Mucosa of descending colon (tissue), 3 donors: ENCODE data around the gene RAB3A. TPM values are rescaled to one million over a fixed set of nuclear protein-coding genes. Genes with fewer than 3 reads are reported as not detected.

ENCODE experiments used
- ATAC-seq: fragments of 200-7000 bp; cut with Tn5 transposase; one replicate; pipeline ENCODE4 v1.9.1; 2020; ENCODE audit warnings: mild to moderate bottlenecking, moderate library complexity
- DNase-seq, 3 donors: peaks; one replicate each; pipeline ENCODE4 v3.0.0-alpha.2; 2020
- H3K36me3 ChIP-seq: fragments of 200-600 bp; one replicate; pipeline ENCODE4 v1.8.0; 2021; ENCODE audit warnings: low read depth, mild to moderate bottlenecking
- H3K4me1 ChIP-seq: fragments of 200-600 bp; one replicate; pipeline ENCODE4 v1.8.0; 2021; ENCODE audit warnings: low read depth, mild to moderate bottlenecking
- H3K4me3 ChIP-seq: fragments of 200-600 bp; one replicate; pipeline ENCODE4 v1.8.0; 2021; ENCODE audit warnings: mild to moderate bottlenecking
- H3K9me3 ChIP-seq: fragments of 200-600 bp; one replicate; pipeline ENCODE4 v1.8.0; 2021; ENCODE audit warnings: mild to moderate bottlenecking
- intact Hi-C, 2 donors: fragments of 100-400 bp; cut with DNase I in 1 of 2; cut with micrococcal nuclease in 1 of 2; formaldehyde crosslinking; loops; one replicate each; pipeline versions ENCODE4 v1.11.0 to v1.11.1; 2022; cut with DNase I, micrococcal nuclease
- total RNA-seq, 3 donors: library from RNA; stranded (reverse); fragmentation: NEBNext Ultra II Directional in 2 of 3; extraction: Animal tissue kit (Norgen Biotek cat#: 25700) in 2 of 3; gene quantifications; one replicate each; pipeline versions ENCODE4 v1.2.1 to v1.2.4, GENCODE V29; 2021 to 2023
- TF ChIP-seq, protein P1 (sequence below): fragments of 200-600 bp; IDR thresholded peaks from one replicate; pipeline ENCODE4 v1.8.0; 2022; ENCODE audit warnings: antibody characterized with exemption, mild to moderate bottlenecking
- donor health status: DM: no; HTN: no; CAD: no; lungs with moderate emphysema.
- donor health status: DM: no; HTN: no; CAD: no.
- donor health status: DM: no; HTN: yes; CAD: no.

The RAB3A gene
- total RNA-seq, 3 donors from 2014 or later = 5.7 to 7.6 (median 6.8) TPM

DNA sequence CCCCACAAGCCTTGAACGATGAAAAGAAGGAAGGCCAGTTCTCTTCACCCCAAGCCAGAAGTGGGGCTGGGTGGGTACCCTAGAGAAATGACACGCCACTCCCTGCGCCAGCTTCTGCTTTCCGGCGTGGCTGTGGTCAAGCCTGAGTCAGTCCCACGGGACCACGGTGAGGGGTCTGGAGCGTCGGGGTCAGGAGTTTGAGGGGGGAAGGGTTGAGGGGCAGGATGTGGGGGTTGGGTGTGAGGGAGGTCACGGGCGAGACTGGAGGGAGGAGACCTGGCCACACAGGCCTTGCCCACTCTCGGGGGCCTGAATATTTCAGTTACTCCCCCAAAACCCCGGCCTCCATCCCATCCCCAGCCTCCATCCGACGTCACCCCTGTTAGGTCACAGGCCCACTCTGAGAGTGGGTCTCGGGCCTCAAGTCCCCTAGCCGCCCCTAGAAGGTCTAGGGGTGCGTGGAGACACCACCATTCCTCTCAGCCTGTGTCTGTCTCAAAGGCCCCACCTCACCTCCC lies 30.7 kb downstream of the RAB3A start:
- no peaks in the 10 kb centered on the region for H3K36me3 ChIP-seq
- intact Hi-C loops = no loop called here
- no peaks in the 10 kb centered on the region for H3K9me3 ChIP-seq
- TF ChIP-seq, protein P1, sequence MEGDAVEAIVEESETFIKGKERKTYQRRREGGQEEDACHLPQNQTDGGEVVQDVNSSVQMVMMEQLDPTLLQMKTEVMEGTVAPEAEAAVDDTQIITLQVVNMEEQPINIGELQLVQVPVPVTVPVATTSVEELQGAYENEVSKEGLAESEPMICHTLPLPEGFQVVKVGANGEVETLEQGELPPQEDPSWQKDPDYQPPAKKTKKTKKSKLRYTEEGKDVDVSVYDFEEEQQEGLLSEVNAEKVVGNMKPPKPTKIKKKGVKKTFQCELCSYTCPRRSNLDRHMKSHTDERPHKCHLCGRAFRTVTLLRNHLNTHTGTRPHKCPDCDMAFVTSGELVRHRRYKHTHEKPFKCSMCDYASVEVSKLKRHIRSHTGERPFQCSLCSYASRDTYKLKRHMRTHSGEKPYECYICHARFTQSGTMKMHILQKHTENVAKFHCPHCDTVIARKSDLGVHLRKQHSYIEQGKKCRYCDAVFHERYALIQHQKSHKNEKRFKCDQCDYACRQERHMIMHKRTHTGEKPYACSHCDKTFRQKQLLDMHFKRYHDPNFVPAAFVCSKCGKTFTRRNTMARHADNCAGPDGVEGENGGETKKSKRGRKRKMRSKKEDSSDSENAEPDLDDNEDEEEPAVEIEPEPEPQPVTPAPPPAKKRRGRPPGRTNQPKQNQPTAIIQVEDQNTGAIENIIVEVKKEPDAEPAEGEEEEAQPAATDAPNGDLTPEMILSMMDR = no peak
- ATAC-seq = peak; percentile 16
- H3K4me3 ChIP-seq = no peak overlapping the region
- peaks cover 6% of the 10 kb centered on the region for H3K4me1 ChIP-seq
- peak; percentile 54 to 87 (median 64) for DNase-seq

DNA sequence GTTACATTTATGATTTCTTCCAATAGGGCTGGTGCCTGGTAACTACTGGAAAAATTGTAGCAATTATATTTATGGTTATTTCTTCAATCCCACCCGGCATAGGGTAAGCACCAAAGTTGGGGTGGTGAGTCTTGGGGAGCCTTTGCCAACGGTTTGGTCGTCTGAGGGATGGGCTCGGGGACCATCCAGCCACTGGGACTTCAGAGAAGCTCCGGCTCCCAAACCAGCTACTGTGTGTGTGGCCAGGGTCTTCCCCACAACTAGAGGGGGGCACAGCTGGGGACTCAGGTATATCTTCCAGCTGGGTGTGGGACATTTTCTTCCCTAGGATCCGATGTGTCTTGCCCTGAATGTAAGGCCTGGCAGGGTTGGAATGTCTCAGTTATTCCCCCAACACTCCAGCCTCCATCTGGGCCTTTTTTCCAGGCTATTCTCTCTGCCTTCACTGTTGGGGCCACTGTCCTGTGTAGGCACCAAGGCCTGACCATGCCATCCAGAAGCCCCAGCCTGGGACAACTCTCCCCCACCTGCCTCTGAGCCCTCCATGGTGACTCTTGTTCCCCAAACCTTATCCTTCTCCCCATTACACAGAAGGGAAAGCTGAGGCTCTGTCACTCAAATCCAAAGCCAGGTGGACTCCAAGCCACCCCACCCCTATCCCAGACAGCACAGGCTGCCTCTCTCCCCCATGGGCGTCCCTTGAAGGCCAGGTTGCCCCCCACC lies 31.4 kb downstream of the RAB3A start:
- Histone ChIP-seq H3K9me3 (no peaks in the 10 kb centered on the region), H3K36me3 (no peaks in the 10 kb centered on the region), H3K4me1 (peaks cover 6% of the 10 kb centered on the region), H3K4me3 (no peak overlapping the region)
- DNase-seq = no peak
- no peak for ATAC-seq
- TF ChIP-seq, protein P1 = no peak
- intact Hi-C loops = no loop called here

DNA sequence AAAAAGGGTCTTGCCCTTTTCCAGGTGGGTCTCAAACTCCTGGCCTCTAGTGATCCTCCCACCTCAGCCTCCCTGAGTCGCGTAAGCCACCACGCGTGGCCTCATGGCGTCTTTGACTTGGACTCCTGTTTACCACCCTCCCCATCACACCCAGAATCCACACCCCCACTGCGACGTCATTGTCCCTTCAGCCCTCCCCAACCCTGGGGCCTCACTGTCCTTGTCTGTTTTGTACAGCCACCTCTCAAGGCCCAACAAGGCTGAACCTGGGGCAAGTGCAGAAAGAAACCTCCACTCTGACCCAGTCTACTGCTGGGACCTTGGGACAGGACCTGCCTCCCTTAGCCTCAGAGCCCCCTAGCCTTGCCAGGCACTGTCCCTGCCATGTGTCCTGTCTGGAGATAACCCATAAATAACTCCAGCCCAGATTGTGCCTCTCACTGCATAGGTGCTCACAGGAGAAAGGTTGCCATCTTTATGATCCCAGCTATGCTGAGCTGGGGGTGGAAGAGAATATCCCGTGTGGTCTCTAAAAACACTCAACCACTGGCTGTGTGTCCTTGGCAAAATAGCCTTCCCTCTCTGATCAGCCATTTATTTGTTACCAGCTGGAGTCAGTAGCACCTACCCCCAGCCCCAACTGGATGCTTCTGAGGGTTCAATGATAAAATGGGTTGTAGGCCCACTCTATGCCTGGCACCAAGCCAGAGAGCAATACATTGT lies 32.1 kb downstream of the RAB3A start:
- Histone ChIP-seq H3K9me3 (no peaks in the 10 kb centered on the region), H3K4me1 (peaks cover 6% of the 10 kb centered on the region), H3K4me3 (no peak overlapping the region), H3K36me3 (no peaks in the 10 kb centered on the region)
- no peak for ATAC-seq
- TF ChIP-seq, protein P1 = no peak
- intact Hi-C loops = no loop called here
- DNase-seq = no peak

DNA sequence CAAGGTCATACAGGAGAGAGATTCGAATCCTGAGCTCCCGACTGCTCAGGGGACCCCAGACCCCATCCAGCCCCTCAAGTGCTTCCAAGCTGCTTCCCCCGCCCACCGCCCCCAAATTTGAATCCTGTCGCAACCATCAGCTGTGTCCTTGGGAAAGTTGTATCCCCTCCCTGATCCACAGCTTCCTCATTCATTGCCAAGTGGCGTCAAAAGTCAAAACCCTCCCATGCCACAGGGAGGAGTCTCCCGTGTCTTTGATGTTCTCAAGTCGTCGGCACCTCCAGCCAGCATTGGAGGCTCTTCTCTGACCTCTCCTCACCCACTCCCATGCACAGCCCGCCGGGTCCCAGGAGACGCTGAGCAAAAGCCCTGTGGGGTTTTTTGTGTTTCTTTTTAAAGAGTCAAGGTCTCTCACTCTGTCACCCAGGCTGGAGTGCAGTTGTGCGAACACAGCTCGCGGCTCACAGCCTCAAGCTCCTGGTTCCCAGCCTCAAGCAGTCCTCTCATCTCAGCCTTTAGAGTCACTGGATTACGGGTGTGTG lies 33.1 kb downstream of the RAB3A start:
- DNase-seq = peak in 1 of 3 donors; percentile 67
- Histone ChIP-seq H3K4me3 (no peak overlapping the region), H3K4me1 (peaks cover 6% of the 10 kb centered on the region), H3K36me3 (peaks cover 6% of the 10 kb centered on the region), H3K9me3 (no peaks in the 10 kb centered on the region)
- intact Hi-C loops = no loop called here
- TF ChIP-seq, protein P1 = no peak
- peak; percentile 6 for ATAC-seq

DNA sequence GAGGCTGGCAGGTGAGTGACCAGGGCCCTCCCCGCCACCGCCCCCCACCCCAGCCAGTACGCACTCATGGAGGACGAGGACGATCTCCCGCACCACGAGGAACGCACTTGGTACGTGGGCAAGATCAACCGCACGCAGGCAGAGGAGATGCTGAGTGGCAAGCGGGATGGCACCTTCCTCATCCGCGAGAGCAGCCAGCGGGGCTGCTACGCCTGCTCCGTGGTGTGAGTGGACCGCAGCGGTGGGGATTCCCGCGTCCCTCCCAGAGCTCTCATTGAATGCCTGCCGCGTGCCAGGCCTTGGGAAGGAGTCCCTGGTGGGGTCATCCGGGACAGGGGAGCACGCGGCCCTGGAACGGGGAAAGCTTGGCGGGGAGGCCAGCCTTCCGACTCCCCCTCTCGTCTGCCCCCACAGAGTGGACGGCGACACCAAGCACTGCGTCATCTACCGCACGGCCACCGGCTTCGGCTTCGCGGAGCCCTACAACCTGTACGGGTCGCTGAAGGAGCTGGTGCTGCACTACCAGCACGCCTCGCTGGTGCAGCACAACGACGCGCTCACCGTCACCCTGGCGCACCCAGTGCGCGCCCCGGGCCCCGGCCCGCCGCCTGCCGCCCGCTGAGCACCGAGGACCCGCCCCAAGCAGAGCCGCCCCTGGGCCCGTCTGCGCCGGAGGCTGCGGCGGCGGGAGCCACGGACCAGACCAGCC lies 35.0 kb downstream of the RAB3A start:
- intact Hi-C loops = loop anchor here (5.0 to 10.0 kb wide), 2 partner anchors 54 to 57 kb away; no protein-coding TSS in a partner anchor
- TF ChIP-seq, protein P1 = no peak
- H3K36me3 ChIP-seq = peaks cover 6% of the 10 kb centered on the region
- no peak overlapping the region for H3K4me3 ChIP-seq
- peak in 1 of 3 donors; percentile 63 for DNase-seq
- H3K4me1 ChIP-seq = no peaks in the 10 kb centered on the region
- H3K9me3 ChIP-seq = no peaks in the 10 kb centered on the region
- ATAC-seq = no peak
